Tibial artery (tissue), 4 donors: ENCODE results near the gene COL16A1.

Experiments used
- DNase-seq, 2 donors: peaks; one replicate each; pipeline ENCODE4 v3.0.0-alpha.2; 2019
- H3K27ac ChIP-seq, 2 donors: fragments of 200-600 bp; sonication (generic) in 1 of 2; 1 replicate in 1 of 2; 2 replicates in 1 of 2; pipeline ENCODE4 v1.5.1; 2018 to 2019; ENCODE audit warnings: mild to moderate bottlenecking in 1 of 2
- H3K27me3 ChIP-seq, 2 donors: fragments of 200-600 bp; sonication (generic) in 1 of 2; one replicate each; pipeline versions ENCODE4 v1.5.1 to v1.6.0; 2016 to 2019
- H3K36me3 ChIP-seq, 3 donors: fragments of 200-600 bp; sonication (generic) in 2 of 3; one replicate each; pipeline ENCODE4 v1.5.1; 2016 to 2019; ENCODE audit warnings: mild to moderate bottlenecking in 2 of 3
- H3K4me1 ChIP-seq, 4 donors: fragments of 200-600 bp; sonication (generic) in 2 of 4; 1 replicate in 3 of 4; 2 replicates in 1 of 4; pipeline ENCODE4 v1.5.1; 2016 to 2019
- H3K4me3 ChIP-seq, 2 donors: fragments of 200-600 bp; sonication (generic) in 1 of 2; 1 replicate in 1 of 2; 2 replicates in 1 of 2; pipeline ENCODE4 v1.5.1; 2018 to 2019; ENCODE audit warnings: mild to moderate bottlenecking in 2 of 2
- H3K9me3 ChIP-seq, 3 donors: fragments of 200-600 bp; sonication (generic) in 1 of 3; one replicate each; pipeline ENCODE4 v1.5.1; 2016 to 2019
- CTCF ChIP-seq, 2 experiments: fragments of 200-600 bp in 1 of 2; fragments of 450-650 bp in 1 of 2; IDR thresholded peaks; one replicate each; pipeline ENCODE4 v1.5.1; 2017 to 2019; ENCODE audit warnings: antibody characterized with exemption in 2 of 2, mild to moderate bottlenecking in 1 of 2, moderate library complexity in 1 of 2
- intact Hi-C: fragments of 100-400 bp; cut with DNase I; formaldehyde crosslinking; loops from one replicate; pipeline ENCODE4 v1.15.0; 2023; ENCODE audit warnings: low total_unique reads

Gene COL16A1

GRCh38 chr1:31664528-31664927, 39.3 kb downstream of the COL16A1 start:
- H3K36me3 ChIP-seq, result peaks cover 0 to 61% (median 0%) of the 10 kb centered on the region in 3 donors
- TF ChIP-seq CTCF (IDR thresholded peaks at IDR 0.05), result no peak
- H3K27me3 ChIP-seq, result no peaks in the 10 kb centered on the region
- no peak overlapping the region for H3K4me3 ChIP-seq
- H3K9me3 ChIP-seq, result no peaks in the 10 kb centered on the region
- intact Hi-C loops, result loop anchor here (2.0 to 10.0 kb wide), 4 partner anchors 43 to 410 kb away; partner anchors contain the start of gene TMEM39B
- DNase-seq, result no peak
- peak overlapping the region in 1 of 2 donors; percentile 49 for H3K27ac ChIP-seq
- H3K4me1 ChIP-seq, result peaks cover 2 to 45% (median 39%) of the 10 kb centered on the region in 4 donors

- DNase-seq, result peak in 1 of 2 donors; percentile 59
- peak; percentile 90 to 97 for TF ChIP-seq CTCF (IDR thresholded peaks at IDR 0.05)
- H3K27me3 ChIP-seq, result no peaks in the 10 kb centered on the region
- H3K36me3 ChIP-seq, result peaks cover 0 to 68% (median 3%) of the 10 kb centered on the region in 3 donors
- peaks cover 0 to 38% (median 32%) of the 10 kb centered on the region in 4 donors for H3K4me1 ChIP-seq
- no peak overlapping the region for H3K4me3 ChIP-seq
- H3K9me3 ChIP-seq, result no peaks in the 10 kb centered on the region
- H3K27ac ChIP-seq, result peak overlapping the region in 1 of 2 donors; percentile 49
- intact Hi-C loops, result loop anchor here (2.0 to 10.0 kb wide), 5 partner anchors 43 to 411 kb away; partner anchors contain the start of gene TMEM39B
These were observed 40.0 kb downstream of the COL16A1 start for GRCh38 chr1:31663622-31664452.

DNA sequence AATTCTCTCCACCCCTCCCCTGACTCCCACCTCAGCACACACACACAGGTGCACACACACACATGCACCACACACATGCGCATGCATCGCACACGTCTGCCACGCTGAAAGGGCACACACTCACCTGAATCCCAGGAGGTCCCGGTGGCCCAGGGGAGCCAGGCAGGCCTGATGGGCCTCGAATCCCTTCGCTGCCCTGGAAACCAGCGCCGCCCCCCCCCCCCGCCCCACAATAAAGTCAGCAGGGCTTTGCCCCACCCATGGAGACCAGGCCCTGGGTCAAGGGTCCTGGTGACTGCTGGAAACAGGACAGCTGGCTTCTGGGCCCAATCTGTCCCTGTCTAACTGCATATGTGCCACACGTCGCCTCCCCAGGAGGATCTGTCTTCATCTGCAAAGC, 41.4 kb downstream of the COL16A1 start:
- no peak overlapping the region for H3K4me3 ChIP-seq
- no peak for TF ChIP-seq CTCF (IDR thresholded peaks at IDR 0.05)
- H3K27me3 ChIP-seq, result no peaks in the 10 kb centered on the region
- peak overlapping the region in 1 of 2 donors; percentile 45 for H3K27ac ChIP-seq
- H3K4me1 ChIP-seq, result peaks cover 0 to 31% (median 24%) of the 10 kb centered on the region in 4 donors
- peaks cover 4 to 76% (median 17%) of the 10 kb centered on the region in 3 donors for H3K36me3 ChIP-seq
- H3K9me3 ChIP-seq, result no peaks in the 10 kb centered on the region
- intact Hi-C loops, result loop anchor here (2.0 to 10.0 kb wide), 4 partner anchors 45 to 412 kb away; partner anchors contain the start of gene TMEM39B
- DNase-seq, result no peak

GRCh38 chr1:31661856-31662255, 42.0 kb downstream of the COL16A1 start:
- Histone ChIP-seq H3K27ac (peak overlapping the region; percentile 42 to 45), H3K9me3 (no peaks in the 10 kb centered on the region), H3K4me3 (no peak overlapping the region), H3K27me3 (no peaks in the 10 kb centered on the region), H3K36me3 (peaks cover 4 to 76% (median 21%) of the 10 kb centered on the region in 3 donors), H3K4me1 (peaks cover 0 to 25% (median 18%) of the 10 kb centered on the region in 4 donors)
- TF ChIP-seq CTCF (IDR thresholded peaks at IDR 0.05), result no peak
- intact Hi-C loops, result loop anchor here (2.0 to 10.0 kb wide), 4 partner anchors 45 to 413 kb away; partner anchors contain the start of gene TMEM39B
- DNase-seq, result no peak

DNA sequence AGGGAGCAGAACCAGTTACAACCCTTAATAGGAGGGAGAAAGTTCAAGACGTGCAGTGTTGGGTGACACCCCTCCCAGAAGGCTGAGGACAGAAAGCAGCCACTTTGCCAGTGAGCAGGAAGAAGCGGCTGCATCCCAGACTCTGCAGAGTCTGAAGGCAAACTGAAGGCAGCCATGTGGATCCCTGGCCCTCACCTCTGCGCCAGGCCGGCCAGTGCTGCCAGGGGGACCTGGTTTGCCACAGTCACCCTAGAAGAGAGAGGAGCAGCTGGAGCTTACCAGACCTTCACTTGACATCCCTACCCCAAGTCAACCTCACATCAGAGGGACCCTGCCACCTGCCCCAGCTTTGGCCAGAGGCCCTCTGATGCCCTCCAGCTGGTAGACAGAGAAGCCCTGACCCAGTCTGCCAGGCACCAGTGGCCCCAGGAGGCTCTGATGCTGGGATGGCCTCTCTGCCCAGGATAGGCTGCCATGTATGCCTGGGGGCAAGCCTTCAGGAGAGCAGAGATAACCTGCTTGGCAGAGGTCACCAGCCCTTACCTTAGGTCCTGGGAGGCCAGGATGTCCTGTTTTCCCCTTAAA, 42.9 kb downstream of the COL16A1 start:
- H3K27ac ChIP-seq, result peak overlapping the region; percentile 25 to 42
- TF ChIP-seq CTCF (IDR thresholded peaks at IDR 0.05), result no peak
- no peaks in the 10 kb centered on the region for H3K9me3 ChIP-seq
- no peak overlapping the region for H3K4me3 ChIP-seq
- intact Hi-C loops, result loop anchor here (5.0 to 10.0 kb wide), 3 partner anchors 46 to 414 kb away; partner anchors contain the start of gene TMEM39B
- no peaks in the 10 kb centered on the region for H3K27me3 ChIP-seq
- no peak for DNase-seq
- H3K36me3 ChIP-seq, result peaks cover 4 to 81% (median 21%) of the 10 kb centered on the region in 3 donors
- peaks cover 0 to 18% (median 12%) of the 10 kb centered on the region in 4 donors for H3K4me1 ChIP-seq
